NCI-H1694 treated with DMSO at 0.1 percent for 48 hours (cell line): ENCODE measurements around the gene EIF4G1.

ENCODE experiments used
- DNase-seq: peaks from one replicate; lab custom pipeline; 2025; lab: John Stamatoyannopoulos, UW

The EIF4G1 gene

GRCh38 chr3:184350618-184351017 is 36.2 kb downstream of the EIF4G1 start:
- no peak for DNase-seq

- DNase-seq = no peak
Measured at GRCh38 chr3:184351511-184352148, 37.2 kb downstream of the EIF4G1 start.

- no peak for DNase-seq
Measured at GRCh38 chr3:184352149-184352785, 37.9 kb downstream of the EIF4G1 start.

- no peak for DNase-seq
Measured at GRCh38 chr3:184352897-184353545, 38.6 kb downstream of the EIF4G1 start.

- no peak for DNase-seq
Measured at GRCh38 chr3:184353546-184353941, 39.1 kb downstream of the EIF4G1 start.

- DNase-seq = peak; percentile 3
Measured at GRCh38 chr3:184354121-184354728, 39.8 kb downstream of the EIF4G1 start.

- no peak for DNase-seq
Measured at GRCh38 chr3:184354754-184355153, 40.3 kb downstream of the EIF4G1 start.

- no peak for DNase-seq
Measured at GRCh38 chr3:184355261-184356040, 41.0 kb downstream of the EIF4G1 start.

GRCh38 chr3:184357248-184358123 is 43.1 kb downstream of the EIF4G1 start:
- DNase-seq = no peak

GRCh38 chr3:184358124-184358767 is 43.8 kb downstream of the EIF4G1 start:
- no peak for DNase-seq

GRCh38 chr3:184358921-184359350 is 44.5 kb downstream of the EIF4G1 start:
- DNase-seq = no peak

GRCh38 chr3:184359610-184360009 is 45.2 kb downstream of the EIF4G1 start:
- no peak for DNase-seq

GRCh38 chr3:184360070-184360928 is 45.9 kb downstream of the EIF4G1 start:
- no peak for DNase-seq

- DNase-seq = no peak
Measured at GRCh38 chr3:184360929-184361531, 46.6 kb downstream of the EIF4G1 start.

- peak; percentile 44 for DNase-seq
Measured at GRCh38 chr3:184361532-184361931, 47.1 kb downstream of the EIF4G1 start, which contains the start of the genes CLCN2 and POLR2H. TSS of gene CLCN2 (minus strand) at chr3:184361605. CDS start at chr3:184361479, 126 bp downstream. TSS of gene POLR2H (plus strand) at chr3:184361710. CDS start at chr3:184363493, 1,783 bp downstream.

- DNase-seq = peak; percentile 72
Measured at GRCh38 chr3:184361932-184362667, 47.7 kb downstream of the EIF4G1 start.

- DNase-seq = peak; percentile 98
Measured at GRCh38 chr3:184362668-184363546, 48.5 kb downstream of the EIF4G1 start.
